Activated CD8-positive, alpha-beta memory T cell treated with anti-CD3 and anti-CD28 coated beads for 4 hours (primary cell): ENCODE results near the gene PNPLA7.
"Not testable (repeated sequence)": the region's sequence is repeated elsewhere in the genome, so short reads cannot be mapped to it uniquely, and the experiment has no call there.

Experiments
- DNase-seq, 2 donors: peaks; one replicate each; pipeline ENCODE4 v3.0.0-alpha.2; 2020; ENCODE audit warnings: low read depth in 2 of 2

Gene PNPLA7

DNA sequence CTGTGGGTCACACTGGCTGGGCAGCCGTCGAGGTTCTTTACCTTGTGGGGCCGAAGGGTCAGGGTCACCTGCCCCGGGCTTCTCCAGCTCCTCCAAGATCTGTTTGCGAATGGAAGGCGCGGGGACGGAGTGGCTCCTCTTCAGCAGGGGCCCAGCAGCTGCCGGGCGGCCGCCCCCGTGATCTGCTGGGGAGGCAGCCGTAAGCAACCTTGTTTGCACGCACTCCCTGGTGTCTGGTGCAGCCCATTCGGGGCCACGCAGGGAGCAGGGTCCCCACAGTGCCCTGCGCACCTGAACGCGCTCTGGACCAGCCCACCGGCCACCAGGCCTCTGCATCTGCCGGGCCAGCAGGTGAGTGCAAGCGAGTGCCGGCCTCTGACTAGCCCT is 34.9 kb downstream of the PNPLA7 start:
- no peak for DNase-seq

GRCh38 chr9:137514691-137515337 is 35.4 kb downstream of the PNPLA7 start:
- no peak for DNase-seq

DNA sequence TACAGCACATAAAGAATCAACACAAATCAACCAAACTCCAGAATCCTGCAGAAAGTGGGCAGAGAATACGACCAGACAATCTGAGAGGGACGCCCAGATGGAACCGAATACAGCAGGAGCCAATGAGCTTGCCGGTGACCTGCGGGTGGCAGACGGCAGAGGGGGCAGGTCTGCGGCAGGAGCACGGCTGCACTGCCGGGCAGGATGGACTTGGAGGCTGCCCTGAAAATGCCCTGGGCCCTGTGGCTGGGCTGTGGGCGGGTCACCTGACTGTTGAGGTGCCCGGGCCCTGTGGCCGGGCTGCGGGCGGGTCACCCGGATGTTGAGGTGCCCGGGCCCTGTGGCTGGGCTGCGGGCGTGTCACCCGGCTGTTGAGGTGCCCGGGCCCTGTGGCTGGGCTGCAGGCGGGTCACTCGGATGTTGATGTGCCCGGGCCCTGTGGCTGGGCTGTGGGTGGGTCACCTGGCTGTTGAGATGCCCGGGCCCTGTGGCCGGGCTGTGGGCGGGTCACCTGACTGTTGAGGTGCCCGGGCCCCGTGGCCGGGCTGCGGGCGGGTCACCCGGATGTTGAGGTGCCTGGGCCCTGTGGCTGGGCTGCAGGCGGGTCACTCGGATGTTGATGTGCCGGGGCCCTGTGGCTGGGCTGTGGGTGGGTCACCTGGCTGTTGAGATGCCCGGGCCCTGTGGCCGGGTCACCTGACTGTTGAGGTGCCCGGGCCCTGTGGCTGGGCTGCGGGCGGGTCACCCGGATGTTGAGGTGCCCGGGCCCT is 36.2 kb downstream of the PNPLA7 start:
- not testable (repeated sequence) for DNase-seq

DNA sequence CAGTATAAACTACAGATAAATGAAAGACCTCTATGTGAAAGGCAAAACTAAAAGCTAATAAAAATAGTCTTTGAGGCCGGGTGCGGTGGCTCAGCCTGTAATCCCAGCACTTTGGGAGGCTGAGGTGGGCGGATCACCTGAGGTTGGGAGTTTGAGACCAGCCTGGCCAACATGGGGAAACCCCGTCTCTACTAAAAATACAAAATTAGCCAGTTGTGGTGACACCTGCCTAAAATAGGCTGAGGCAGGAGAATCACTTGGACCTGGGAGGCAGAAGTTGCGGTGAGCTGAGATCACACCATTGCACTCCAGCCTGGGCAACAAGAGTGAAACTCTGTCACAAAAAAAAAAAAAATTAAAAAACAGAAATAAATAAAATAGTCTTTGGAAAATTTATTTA is 37.1 kb downstream of the PNPLA7 start:
- not testable (repeated sequence) for DNase-seq

DNA sequence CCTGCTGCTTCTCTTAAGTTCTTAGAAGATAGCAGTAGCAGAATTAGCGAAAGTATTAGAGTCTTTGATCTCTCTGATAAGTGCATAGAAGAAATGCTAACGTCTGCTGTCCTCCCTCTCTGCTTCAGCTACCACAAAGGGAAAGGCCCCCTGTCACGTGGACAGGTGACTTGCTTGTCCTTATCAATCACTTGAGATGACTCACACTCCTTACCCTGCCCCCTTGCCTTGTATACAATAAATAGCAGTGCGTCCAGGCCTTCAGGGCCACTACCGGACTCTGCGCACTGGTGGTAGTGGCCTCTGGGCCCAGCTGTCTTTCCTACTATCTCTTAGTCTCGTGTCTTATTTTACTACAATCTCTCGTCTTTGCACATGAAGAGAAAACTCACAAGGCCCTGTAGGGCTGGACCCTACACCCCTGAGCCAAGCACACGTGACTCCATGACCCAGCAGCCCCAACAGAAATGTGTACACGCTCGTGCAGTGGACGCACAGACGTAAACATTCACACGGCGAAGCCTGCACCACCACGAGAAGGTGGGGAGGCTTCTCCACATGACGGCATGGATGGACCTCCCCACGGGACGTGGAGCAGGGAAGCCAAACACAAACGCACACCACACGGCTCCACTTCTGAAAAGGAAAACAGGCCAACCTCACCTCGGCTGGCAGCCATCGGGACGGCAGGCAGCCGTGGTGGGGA is 38.3 kb downstream of the PNPLA7 start:
- DNase-seq, result no peak

GRCh38 chr9:137511126-137511525 is 39.1 kb downstream of the PNPLA7 start:
- not testable (repeated sequence) for DNase-seq

- no peak for DNase-seq
Measured at GRCh38 chr9:137509198-137509597, 41.0 kb downstream of the PNPLA7 start.

DNA sequence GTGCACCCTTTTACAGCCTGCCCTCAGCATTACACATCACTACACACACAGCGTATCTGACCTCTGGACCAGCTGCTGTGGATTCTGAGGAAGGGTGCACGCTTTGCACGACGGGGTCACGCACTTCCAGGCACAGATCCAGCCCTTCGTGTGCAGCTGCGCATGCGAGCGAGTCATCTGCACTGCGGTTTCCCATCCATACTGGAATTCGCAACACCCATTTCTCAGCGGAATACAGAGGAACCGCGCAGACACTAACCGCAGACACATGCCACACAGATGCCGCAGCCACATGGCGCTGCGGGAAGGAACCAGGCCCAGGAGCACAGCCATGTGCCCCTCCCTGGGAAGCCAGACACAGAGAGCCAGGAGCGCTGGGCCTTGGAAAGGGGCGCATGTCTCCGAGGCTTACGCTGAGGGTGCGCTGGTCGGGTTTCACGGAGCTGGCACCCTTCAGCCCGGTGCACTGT is 43.5 kb downstream of the PNPLA7 start:
- no peak for DNase-seq

DNA sequence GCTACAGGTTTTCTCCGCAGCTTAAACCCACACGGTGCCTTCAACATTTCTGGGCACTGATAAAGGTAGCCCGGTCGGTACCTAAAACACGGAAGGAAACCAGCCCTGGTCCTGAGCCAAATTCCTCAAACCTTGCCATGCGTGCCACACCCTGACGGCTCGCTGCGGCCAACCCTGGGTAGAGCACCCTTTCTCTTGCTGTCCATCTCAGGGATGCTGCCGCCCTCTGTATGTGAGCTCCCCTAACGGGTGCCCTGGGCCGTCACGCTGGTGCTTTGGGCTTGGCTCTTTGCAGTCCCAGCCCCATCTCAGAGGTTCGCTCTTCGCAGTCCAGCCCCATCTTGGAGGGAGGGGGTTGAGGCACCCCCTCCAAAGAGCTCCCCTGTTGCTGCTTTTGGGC is 43.9 kb downstream of the PNPLA7 start:
- no peak for DNase-seq

- no peak for DNase-seq
Measured at GRCh38 chr9:137505421-137506140, 44.6 kb downstream of the PNPLA7 start.

DNA sequence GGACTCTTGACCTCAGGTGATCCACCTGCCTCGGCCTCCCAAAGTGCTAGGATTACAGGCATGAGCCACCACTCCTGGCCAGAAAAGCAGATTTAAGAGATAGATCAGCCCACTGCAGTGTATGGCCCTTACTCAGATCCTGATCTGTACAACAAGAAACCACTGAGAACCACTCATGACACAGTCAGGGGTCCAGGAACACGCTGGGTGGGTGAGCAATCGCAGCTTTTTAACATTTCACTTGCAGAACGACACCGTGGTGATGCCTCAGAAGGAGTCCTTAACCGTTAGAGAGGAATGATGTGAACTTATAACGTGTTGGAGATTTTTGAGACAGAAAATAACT is 45.8 kb downstream of the PNPLA7 start:
- no peak for DNase-seq

- no peak for DNase-seq
Measured at GRCh38 chr9:137502008-137502911, 47.9 kb downstream of the PNPLA7 start.

DNA sequence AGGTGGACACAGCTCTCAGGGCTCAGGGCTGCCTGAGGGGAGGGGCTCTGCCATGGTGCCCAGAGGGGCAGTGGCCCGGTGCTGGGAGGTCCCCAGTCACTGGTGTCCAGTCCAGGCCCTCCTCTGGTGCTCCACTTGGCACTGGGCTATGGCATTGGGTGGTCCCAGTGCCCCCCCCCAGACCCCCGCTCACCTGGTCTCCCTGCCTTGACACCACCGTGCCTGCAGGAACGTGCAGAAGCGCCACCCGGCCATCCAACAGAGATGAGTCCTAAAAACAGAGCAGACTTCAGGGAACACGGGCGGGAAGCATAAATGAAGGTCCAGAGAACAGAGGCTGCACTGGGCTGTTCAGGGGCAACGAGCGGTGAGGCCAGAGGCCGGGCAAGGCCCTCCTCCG is 48.7 kb downstream of the PNPLA7 start:
- DNase-seq, result no peak

- DNase-seq, result no peak
Measured at GRCh38 chr9:137500666-137501397, 49.4 kb downstream of the PNPLA7 start.

GRCh38 chr9:137499858-137500661 is 50.1 kb downstream of the PNPLA7 start:
- no peak for DNase-seq

DNA sequence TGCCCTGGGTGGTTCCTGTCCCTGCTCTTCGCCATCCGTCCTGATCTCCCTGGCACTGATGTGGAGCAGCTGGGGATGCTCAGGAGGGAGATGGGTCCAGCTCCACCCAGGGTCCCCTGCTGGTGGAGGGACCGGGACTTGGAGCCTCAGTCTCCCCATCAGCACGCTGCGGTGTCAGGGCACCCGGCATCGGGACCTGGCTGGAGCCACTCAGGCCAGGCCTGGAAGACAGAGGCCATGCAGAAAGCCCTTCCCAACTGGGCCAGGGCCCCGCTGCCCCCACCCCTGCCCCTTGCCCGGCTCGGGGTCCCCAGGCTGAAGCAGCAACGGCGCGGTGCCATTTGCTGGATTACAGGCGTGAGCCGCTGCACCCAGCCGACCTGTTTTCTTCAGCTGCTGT is 50.8 kb downstream of the PNPLA7 start:
- no peak for DNase-seq

DNA sequence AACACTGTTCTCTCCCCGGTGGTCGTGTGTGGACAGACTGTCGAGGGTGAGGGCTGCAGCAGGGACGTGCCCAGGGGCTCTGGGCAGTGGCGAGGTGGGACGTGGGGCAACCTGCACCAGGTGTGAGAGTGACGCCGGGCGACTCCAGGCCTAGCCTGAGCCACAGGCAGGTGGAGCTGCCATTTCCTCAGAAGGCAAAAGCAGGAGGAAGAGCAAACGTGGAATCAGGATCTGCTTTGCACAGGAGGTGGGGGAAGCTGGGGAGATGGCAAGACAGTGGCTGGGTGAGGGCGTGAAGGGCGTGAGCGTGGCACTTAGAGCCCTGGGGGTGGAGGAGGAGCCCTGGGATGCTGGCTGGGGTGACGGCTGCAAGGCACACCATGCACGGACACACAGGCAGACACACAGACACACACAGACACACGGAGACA is 51.5 kb downstream of the PNPLA7 start:
- DNase-seq, result no peak

DNA sequence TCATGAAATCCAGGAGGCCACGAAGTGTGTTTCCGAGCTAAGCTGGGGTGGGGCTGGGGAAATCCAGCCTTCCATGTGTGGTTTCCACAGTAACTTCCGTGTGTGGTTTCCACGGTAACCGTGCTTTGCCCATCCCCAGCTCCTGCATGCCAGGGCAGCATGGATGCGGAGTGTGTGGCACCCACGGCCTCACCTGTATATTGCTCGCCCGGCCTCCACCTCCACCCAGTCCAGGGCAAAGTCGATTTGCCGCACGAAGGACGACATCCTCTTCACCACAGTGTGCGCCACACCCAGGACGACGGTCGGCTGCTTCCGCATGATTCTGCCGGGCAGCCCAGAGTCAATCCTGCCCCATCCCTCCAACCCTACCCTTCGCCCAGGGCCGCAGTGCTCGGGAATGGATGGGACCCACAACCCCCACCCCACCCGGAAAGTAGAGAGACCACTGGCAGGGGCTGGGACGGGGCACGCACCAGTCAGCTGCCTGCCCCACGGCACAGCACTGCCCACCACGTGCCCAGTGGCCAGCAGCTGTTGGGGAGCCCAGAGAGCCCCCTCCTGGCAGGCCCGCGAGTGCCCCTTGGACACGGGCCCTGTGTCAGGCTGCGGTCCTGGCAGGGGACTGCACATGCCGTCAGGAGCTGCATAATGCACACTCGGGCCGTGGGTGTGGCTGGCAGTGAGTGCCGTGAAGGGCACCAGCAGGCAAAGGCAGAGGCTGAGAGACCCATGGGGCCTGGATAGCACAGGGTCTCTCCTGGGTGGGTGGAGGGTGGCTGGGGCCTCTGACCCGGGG is 52.1 kb downstream of the PNPLA7 start:
- DNase-seq, result no peak
